Right atrium auricular region (tissue), 2 donors: Measurements from ENCODE around the gene COX6B1. TPM values are rescaled to one million over a fixed set of nuclear protein-coding genes. Genes with fewer than 3 reads are reported as not detected.

Source experiments
- DNase-seq: peaks from one replicate; pipeline ENCODE4 v3.0.0-alpha.2; 2019; ENCODE audit warnings: low spot score
- H3K27ac ChIP-seq, 2 donors: fragments of 200-600 bp; sonication (generic); 1 replicate in 1 of 2; 2 replicates in 1 of 2; pipeline ENCODE4 v1.5.1; 2016 to 2019
- H3K27me3 ChIP-seq, 2 donors: fragments of 200-600 bp; sonication (generic); one replicate each; pipeline versions ENCODE4 v1.5.1 to v1.6.0; 2017 to 2019
- H3K36me3 ChIP-seq: fragments of 200-600 bp; sonication (generic); one replicate; pipeline ENCODE4 v1.5.1; 2016
- H3K4me1 ChIP-seq, 2 donors: fragments of 200-600 bp; sonication (generic); one replicate each; pipeline versions ENCODE4 v1.5.1 to v1.6.0; 2017 to 2019
- H3K4me3 ChIP-seq, 2 donors: fragments of 200-600 bp; sonication (generic); 1 replicate in 1 of 2; 2 replicates in 1 of 2; pipeline ENCODE4 v1.5.1; 2017 to 2019; ENCODE audit warnings: mild to moderate bottlenecking in 1 of 2, moderate library complexity in 1 of 2
- H3K9me3 ChIP-seq, 2 donors: fragments of 200-600 bp; sonication (generic); one replicate each; pipeline ENCODE4 v1.5.1; 2019
- total RNA-seq, 2 donors: library from RNA; depleted of rRNA; stranded (reverse); fragments of >200 nt; gene quantifications; one replicate each; pipeline ENCODE4 v1.1.0, GENCODE V29; 2016
- TF ChIP-seq, protein P1 (sequence below), 2 donors: fragments of 200-600 bp; sonication (generic); IDR thresholded peaks; one replicate each; pipeline ENCODE4 v1.5.1; 2019; ENCODE audit warnings: antibody characterized with exemption in 2 of 2

Gene COX6B1
- total RNA-seq, 2 donors from 2014 or later: 1,397 to 1,663 TPM

DNA sequence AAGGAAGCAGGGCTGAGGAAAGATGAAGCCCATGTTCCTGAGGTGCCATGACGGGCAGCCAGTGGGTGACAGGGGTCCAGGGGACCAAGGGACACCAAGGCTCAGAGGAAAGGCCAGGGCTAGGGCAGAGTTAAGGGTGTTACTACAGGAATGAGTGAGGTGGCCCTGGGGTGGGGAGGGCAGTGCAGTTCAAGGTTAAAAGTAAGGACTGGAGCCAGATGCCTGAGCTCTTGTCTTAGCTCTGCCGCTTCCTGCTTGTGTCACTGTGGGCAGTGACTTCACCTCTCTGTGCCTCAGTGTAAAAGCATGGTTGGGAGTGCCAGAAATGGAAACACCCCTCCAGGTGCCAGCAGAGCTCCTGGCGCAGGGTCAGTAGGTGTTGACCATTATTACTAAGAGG, 11.5 kb upstream of the COX6B1 start:
- TF ChIP-seq, protein P1, sequence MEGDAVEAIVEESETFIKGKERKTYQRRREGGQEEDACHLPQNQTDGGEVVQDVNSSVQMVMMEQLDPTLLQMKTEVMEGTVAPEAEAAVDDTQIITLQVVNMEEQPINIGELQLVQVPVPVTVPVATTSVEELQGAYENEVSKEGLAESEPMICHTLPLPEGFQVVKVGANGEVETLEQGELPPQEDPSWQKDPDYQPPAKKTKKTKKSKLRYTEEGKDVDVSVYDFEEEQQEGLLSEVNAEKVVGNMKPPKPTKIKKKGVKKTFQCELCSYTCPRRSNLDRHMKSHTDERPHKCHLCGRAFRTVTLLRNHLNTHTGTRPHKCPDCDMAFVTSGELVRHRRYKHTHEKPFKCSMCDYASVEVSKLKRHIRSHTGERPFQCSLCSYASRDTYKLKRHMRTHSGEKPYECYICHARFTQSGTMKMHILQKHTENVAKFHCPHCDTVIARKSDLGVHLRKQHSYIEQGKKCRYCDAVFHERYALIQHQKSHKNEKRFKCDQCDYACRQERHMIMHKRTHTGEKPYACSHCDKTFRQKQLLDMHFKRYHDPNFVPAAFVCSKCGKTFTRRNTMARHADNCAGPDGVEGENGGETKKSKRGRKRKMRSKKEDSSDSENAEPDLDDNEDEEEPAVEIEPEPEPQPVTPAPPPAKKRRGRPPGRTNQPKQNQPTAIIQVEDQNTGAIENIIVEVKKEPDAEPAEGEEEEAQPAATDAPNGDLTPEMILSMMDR (IDR thresholded peaks at IDR 0.05): no peak
- Histone ChIP-seq H3K36me3 (peaks cover 66% of the 10 kb centered on the region), H3K4me1 (peaks cover 0 to 3% of the 10 kb centered on the region in 2 donors), H3K27me3 (no peaks in the 10 kb centered on the region), H3K27ac (no peak overlapping the region), H3K9me3 (no peaks in the 10 kb centered on the region), H3K4me3 (no peak overlapping the region)
- DNase-seq: no peak

DNA sequence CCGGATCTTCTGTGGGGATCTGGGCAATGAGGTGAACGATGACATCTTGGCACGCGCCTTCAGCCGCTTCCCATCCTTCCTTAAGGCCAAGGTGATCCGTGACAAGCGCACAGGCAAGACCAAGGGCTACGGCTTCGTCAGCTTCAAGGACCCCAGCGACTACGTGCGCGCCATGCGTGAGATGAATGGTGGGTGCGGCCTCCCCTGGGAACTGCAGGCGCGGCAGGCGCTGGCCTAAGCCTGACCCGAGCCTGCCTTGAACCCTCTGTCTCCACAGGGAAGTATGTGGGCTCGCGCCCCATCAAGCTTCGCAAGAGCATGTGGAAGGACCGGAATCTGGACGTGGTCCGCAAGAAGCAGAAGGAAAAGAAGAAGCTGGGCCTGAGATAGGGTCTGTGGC, 11.0 kb upstream of the COX6B1 start:
- H3K27me3 ChIP-seq: no peaks in the 10 kb centered on the region

DNA sequence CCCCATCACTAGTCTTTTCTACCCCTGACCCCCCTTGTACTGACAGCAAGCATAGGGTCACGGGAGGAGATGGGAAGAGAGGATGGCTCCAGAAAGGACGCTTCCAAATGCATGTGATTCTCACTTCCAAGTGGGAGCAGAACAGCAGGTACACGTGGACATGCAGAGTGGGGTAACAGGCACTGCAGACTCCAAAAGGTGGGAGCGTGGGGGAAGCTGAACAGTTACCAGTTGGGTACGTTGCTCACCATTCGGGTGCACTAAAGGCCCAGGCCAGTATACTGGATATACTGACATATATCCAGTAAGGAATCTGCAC, 8.8 kb upstream of the COX6B1 start:
- no peak for DNase-seq

More for the DNA sequence above, 11.0 kb upstream of the COX6B1 start:
- no peak overlapping the region for H3K4me3 ChIP-seq
- H3K36me3 ChIP-seq: peaks cover 60% of the 10 kb centered on the region
- TF ChIP-seq, protein P1 (IDR thresholded peaks at IDR 0.05): no peak
- no peak overlapping the region for H3K27ac ChIP-seq
- DNase-seq: no peak
- no peaks in the 10 kb centered on the region for H3K9me3 ChIP-seq
- peaks cover 0 to 7% of the 10 kb centered on the region in 2 donors for H3K4me1 ChIP-seq

DNA sequence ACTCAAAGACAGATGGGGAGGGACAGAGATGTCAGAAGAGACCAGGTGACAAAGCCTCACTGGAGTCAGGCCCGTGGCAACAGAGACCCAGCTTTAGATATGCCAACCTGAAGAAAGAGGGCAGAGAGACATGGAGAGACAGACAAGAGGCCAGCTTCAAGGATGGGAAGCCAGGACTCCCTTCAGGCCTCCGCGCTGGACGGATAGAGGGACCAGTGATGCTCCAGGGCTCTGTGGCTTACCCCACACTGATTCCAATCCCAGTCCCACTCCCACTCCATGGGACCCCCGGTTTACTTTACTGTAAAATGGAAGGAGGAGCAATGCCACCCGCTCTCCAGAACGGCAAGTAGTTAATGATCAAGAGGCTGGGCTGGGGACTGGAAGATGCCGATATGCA, 8.3 kb upstream of the COX6B1 start:
- Histone ChIP-seq H3K4me3 (no peak overlapping the region), H3K4me1 (peaks cover 0 to 26% of the 10 kb centered on the region in 2 donors), H3K36me3 (peaks cover 34% of the 10 kb centered on the region), H3K27me3 (no peaks in the 10 kb centered on the region), H3K9me3 (no peaks in the 10 kb centered on the region), H3K27ac (no peak overlapping the region)
- TF ChIP-seq, protein P1 (IDR thresholded peaks at IDR 0.05): no peak
- DNase-seq: no peak

More for the DNA sequence above, 8.8 kb upstream of the COX6B1 start:
- no peaks in the 10 kb centered on the region for H3K27me3 ChIP-seq
- peaks cover 39% of the 10 kb centered on the region for H3K36me3 ChIP-seq
- peaks cover 0 to 22% of the 10 kb centered on the region in 2 donors for H3K4me1 ChIP-seq
- H3K27ac ChIP-seq: no peak overlapping the region
- H3K4me3 ChIP-seq: no peak overlapping the region
- TF ChIP-seq, protein P1 (IDR thresholded peaks at IDR 0.05): no peak
- H3K9me3 ChIP-seq: no peaks in the 10 kb centered on the region

DNA sequence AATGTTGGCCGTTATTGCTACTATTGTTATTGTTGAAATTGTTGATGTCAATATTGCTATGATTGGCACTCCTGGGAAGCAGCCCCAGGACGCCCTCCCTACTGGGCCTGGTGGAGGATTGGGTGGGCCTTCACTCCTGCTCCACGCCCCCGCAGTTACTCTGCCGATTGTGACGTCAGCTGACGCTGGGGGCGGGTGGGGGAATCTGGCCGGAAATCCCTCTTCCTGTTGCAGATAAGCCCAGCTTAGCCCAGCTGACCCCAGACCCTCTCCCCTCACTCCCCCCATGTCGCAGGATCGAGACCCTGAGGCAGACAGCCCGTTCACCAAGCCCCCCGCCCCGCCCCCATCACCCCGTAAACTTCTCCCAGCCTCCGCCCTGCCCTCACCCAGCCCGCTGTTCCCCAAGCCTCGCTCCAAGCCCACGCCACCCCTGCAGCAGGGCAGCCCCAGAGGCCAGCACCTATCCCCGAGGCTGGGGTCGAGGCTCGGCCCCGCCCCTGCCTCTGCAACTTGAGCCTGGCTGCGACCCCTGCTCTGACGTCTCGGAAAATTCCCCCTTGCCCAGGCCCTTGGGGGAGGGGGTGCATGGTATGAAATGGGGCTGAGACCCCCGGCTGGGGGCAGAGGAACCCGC, 6.5 kb upstream of the COX6B1 start, which contains the start of gene ETV2:
Gene ETV2 (plus strand): TSS at position 231 of the 637 bp plus-strand sequence. CDS start 716 bp downstream, outside the sequence.
- Histone ChIP-seq H3K36me3 (peaks cover 18% of the 10 kb centered on the region), H3K27ac (no peak within 1 kb of the TSS), H3K4me1 (peaks cover 0 to 31% of the 10 kb centered on the region in 2 donors), H3K27me3 (no peaks in the 10 kb centered on the region), H3K4me3 (peak within 1 kb of the TSS in 1 of 2 donors; percentile 9), H3K9me3 (no peaks in the 10 kb centered on the region)
- DNase-seq: no peak
- TF ChIP-seq, protein P1 (IDR thresholded peaks at IDR 0.05): no peak

DNA sequence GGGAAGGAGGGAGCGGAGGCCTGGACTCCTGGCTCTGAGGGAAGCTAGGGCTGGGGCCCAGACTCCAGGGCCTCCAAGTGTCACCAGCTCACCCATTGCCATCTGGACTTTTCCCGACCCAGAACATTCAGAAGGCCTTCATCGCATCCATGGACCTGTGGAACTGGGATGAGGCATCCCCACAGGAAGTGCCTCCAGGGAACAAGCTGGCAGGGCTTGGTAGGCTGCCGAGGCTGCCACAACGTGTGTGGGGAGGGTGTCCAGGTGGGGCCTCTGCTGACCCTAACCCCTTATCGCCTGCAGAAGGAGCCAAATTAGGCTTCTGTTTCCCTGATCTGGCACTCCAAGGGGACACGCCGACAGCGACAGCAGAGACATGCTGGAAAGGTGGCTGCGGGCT, 5.8 kb upstream of the COX6B1 start:
- TF ChIP-seq, protein P1 (IDR thresholded peaks at IDR 0.05): no peak
- Histone ChIP-seq H3K36me3 (peaks cover 11% of the 10 kb centered on the region), H3K4me1 (peaks cover 0 to 31% of the 10 kb centered on the region in 2 donors), H3K9me3 (no peaks in the 10 kb centered on the region), H3K27me3 (no peaks in the 10 kb centered on the region), H3K4me3 (no peak overlapping the region), H3K27ac (no peak overlapping the region)
- no peak for DNase-seq
